K562 (cell line): ENCODE results near the gene SEZ6L.

Source experiments
- EZH2 ChIP-seq: IDR thresholded peaks from 2 replicates; pipeline ENCODE4 v1.6.1; 2012; ENCODE audit warnings: low read depth, mild to moderate bottlenecking, inconsistent platforms, low read length, borderline replicate concordance
- KAT7 ChIP-seq: sonication (generic); formaldehyde crosslinking; IDR thresholded peaks from 2 replicates; pipeline ENCODE4 v1.8.0; 2022; ENCODE audit warnings: missing genetic modification reagents, mild to moderate bottlenecking, borderline replicate concordance
- KDM1A ChIP-seq, 2 experiments: fragments of 450-650 bp; IDR thresholded peaks; 2 replicates each; pipeline ENCODE4 v1.6.1; 2016; ENCODE audit warnings: mild to moderate bottlenecking in 2 of 2
- RBBP5 ChIP-seq: fragments of 200-600 bp; sonication (generic); IDR thresholded peaks from 2 replicates; pipeline ENCODE4 v1.6.1; 2012; ENCODE audit warnings: borderline replicate concordance, mild to moderate bottlenecking, low read length, control low read depth, inconsistent platforms; ENCODE audit not compliant: insufficient read depth, poor library complexity, severe bottlenecking
- SUPT5H ChIP-seq: fragments of 450-650 bp; IDR thresholded peaks from 2 replicates; pipeline ENCODE4 v1.6.1; 2016
- TAF9B ChIP-seq: fragments of 450-650 bp; IDR thresholded peaks from 2 replicates; pipeline ENCODE4 v1.6.1; 2018; ENCODE audit warnings: mild to moderate bottlenecking; ENCODE audit not compliant: partially characterized antibody
- TBP ChIP-seq: optimal IDR thresholded peaks from 2 replicates; pipeline ENCODE3; 2011; ENCODE audit warnings: low read depth, low read length, improper control_type of control experiment
- ZFP36 ChIP-seq: fragments of 150-350 bp; IDR thresholded peaks from 2 replicates; pipeline ENCODE4 v1.6.1; 2018; ENCODE audit warnings: low read length, low read depth; ENCODE audit not compliant: partially characterized antibody
- ZNF24 ChIP-seq: fragments of 450-650 bp; IDR thresholded peaks from 2 replicates; pipeline ENCODE4 v1.6.1; 2016
- ZNF274 ChIP-seq: IDR thresholded peaks from 2 replicates; pipeline ENCODE4 v1.6.1; 2011; ENCODE audit warnings: low read depth, mild to moderate bottlenecking, low read length, moderate library complexity, borderline replicate concordance
- ZNF3 ChIP-seq: fragments of 250-450 bp; sonication (Bioruptor Pico); IDR thresholded peaks from 2 replicates; pipeline ENCODE4 v1.5.0; 2021; ENCODE audit warnings: mild to moderate bottlenecking, moderate library complexity

DNA sequence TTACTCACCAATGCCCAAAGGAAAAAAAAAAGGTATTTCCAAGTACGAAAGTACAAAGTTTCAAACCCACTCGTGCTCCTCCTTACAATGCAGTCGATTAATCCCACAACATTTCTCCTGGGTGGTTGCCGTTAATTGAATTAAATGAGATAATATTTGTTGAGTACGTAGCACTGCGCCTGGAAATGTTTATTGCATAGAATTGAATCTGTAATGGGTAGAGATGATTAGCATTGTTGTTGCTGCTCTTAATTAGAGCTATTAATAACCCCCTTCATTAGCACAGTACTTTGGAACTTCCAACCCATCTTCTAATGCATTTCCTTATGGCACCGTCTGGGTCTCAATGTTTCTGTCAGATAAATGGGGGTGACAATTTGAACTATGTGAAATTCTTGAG, 77.3 kb downstream of the SEZ6L start:
- TF ChIP-seq TAF9B, result no peak
- no peak for TF ChIP-seq RBBP5
- TF ChIP-seq SUPT5H, result no peak
- TF ChIP-seq KAT7 (CRISPR knock-in tag), result no peak
- TF ChIP-seq TBP, result no peak
- no peak for TF ChIP-seq EZH2
- no peak for TF ChIP-seq KDM1A (IDR thresholded peaks at IDR 0.05)
- TF ChIP-seq ZFP36, result no peak
- TF ChIP-seq ZNF3, result no peak
- TF ChIP-seq ZNF24, result no peak
- no peak for TF ChIP-seq ZNF274
